Keratinocyte (primary cell): ENCODE data around the gene ZBTB45. TPM values are rescaled to one million over a fixed set of nuclear protein-coding genes. Genes with fewer than 3 reads are reported as not detected.

Experiments used
- DNase-seq: peaks from one replicate; pipeline ENCODE4 v3.0.0-alpha.2; 2011; ENCODE audit warnings: low read depth, missing footprints, low spot score
- FAIRE-seq: peaks from 2 replicates; lab custom pipeline; 2011; peaks lifted over from hg19 to GRCh38; lab: Jason Lieb, UNC
- H2AFZ ChIP-seq: 2 replicates; pipeline ENCODE4 v1.6.0; 2012; ENCODE audit warnings: low read length, control low read depth, inconsistent platforms; ENCODE audit not compliant: control insufficient read depth
- H3K27ac ChIP-seq: 2 replicates; pipeline ENCODE4 v1.5.1; 2011; ENCODE audit warnings: low read length; ENCODE audit not compliant: control insufficient read depth, insufficient read depth
- H3K27me3 ChIP-seq: 3 replicates; pipeline ENCODE4 v1.6.0; 2011; ENCODE audit warnings: low read length; ENCODE audit not compliant: control insufficient read depth, insufficient read depth; ENCODE audit errors: extremely low read depth
- H3K36me3 ChIP-seq, 2 experiments: 2 replicates in 1 of 2; 3 replicates in 1 of 2; pipeline ENCODE4 v1.5.1; 2011; ENCODE audit warnings: low read length in 2 of 2, mild to moderate bottlenecking in 1 of 2; ENCODE audit not compliant: control insufficient read depth in 2 of 2, insufficient read depth in 2 of 2; ENCODE audit errors: extremely low read depth in 1 of 2
- H3K4me1 ChIP-seq: 3 replicates; pipeline ENCODE4 v1.5.1; 2011; ENCODE audit warnings: low read length; ENCODE audit not compliant: control insufficient read depth, insufficient read depth; ENCODE audit errors: extremely low read depth
- H3K4me2 ChIP-seq: 3 replicates; pipeline ENCODE4 v1.6.0; 2011; ENCODE audit warnings: low read depth, low read length; ENCODE audit not compliant: control insufficient read depth, insufficient read depth; ENCODE audit errors: extremely low read depth
- H3K4me3 ChIP-seq, 3 experiments: fragments of 200-600 bp in 1 of 3; sonication (generic) in 1 of 3; 2 replicates in 2 of 3; 3 replicates in 1 of 3; pipeline ENCODE4 v1.5.1; 2011 to 2016; ENCODE audit warnings: low read length in 3 of 3, mild to moderate bottlenecking in 3 of 3, control low read depth in 2 of 3, inconsistent platforms in 1 of 3, low read depth in 1 of 3, mixed read lengths in 1 of 3, mixed run types in 1 of 3, moderate library complexity in 1 of 3; ENCODE audit not compliant: control insufficient read depth in 2 of 3, insufficient read depth in 2 of 3; ENCODE audit errors: extremely low read depth in 1 of 3
- H3K79me2 ChIP-seq: 2 replicates; pipeline ENCODE4 v1.6.0; 2012; ENCODE audit warnings: low read length; ENCODE audit not compliant: control insufficient read depth, insufficient read depth
- H3K9ac ChIP-seq: 3 replicates; pipeline ENCODE4 v1.6.0; 2011; ENCODE audit warnings: low read length; ENCODE audit not compliant: control insufficient read depth, insufficient read depth; ENCODE audit errors: extremely low read depth
- H3K9me1 ChIP-seq: 3 replicates; pipeline ENCODE4 v1.6.0; 2011; ENCODE audit warnings: low read length; ENCODE audit not compliant: control insufficient read depth, insufficient read depth; ENCODE audit errors: extremely low read depth
- H3K9me3 ChIP-seq: 2 replicates; pipeline ENCODE4 v1.5.1; 2012; ENCODE audit warnings: low read depth, low read length; ENCODE audit not compliant: control insufficient read depth
- H4K20me1 ChIP-seq: 3 replicates; pipeline ENCODE4 v1.6.0; 2011; ENCODE audit warnings: low read length; ENCODE audit not compliant: control insufficient read depth, insufficient read depth; ENCODE audit errors: extremely low read depth
- EZH2 ChIP-seq: IDR thresholded peaks from one replicate; pipeline ENCODE4 v1.6.1; 2012; ENCODE audit warnings: inconsistent platforms, mild to moderate bottlenecking, low read length, moderate library complexity
- dilution Hi-C: fragments of 300-500 bp; cut with MboI; formaldehyde crosslinking; loops from one replicate; pipeline ENCODE4 v1.7.0; 2020; ENCODE audit warnings: low sequenced_read_pairs; ENCODE audit not compliant: extremely low pct_ligation_motif_present
- polyA plus RNA-seq, 5 experiments: library from polyadenylated mRNA; depleted of rRNA in 3 of 5; stranded (reverse) in 3 of 5; stranded (forward) in 1 of 5; unstranded in 1 of 5; fragments of >200 nt; gene quantifications; 1 replicate in 1 of 5; 2 replicates in 3 of 5; 3 replicates in 1 of 5; pipeline versions ENCODE4 v1.2.1 to v1.2.3, GENCODE V29; 2011 to 2012; ENCODE audit warnings: missing spikeins in 2 of 5, low read depth in 1 of 5, low replicate concordance in 1 of 5
- TF ChIP-seq, protein P1 (sequence below), 3 experiments: IDR thresholded peaks in 1 of 3; conservative IDR thresholded peaks in 1 of 3; optimal IDR thresholded peaks in 1 of 3; 2 replicates in 2 of 3; 3 replicates in 1 of 3; pipeline versions ENCODE3 to v1.5.1; 2011; ENCODE audit warnings: low read length in 3 of 3, mild to moderate bottlenecking in 3 of 3, moderate library complexity in 2 of 3, control low read depth in 1 of 3, inconsistent platforms in 1 of 3; ENCODE audit not compliant: insufficient read depth in 2 of 3; ENCODE audit errors: extremely low read depth in 1 of 3

The ZBTB45 gene
- polyA plus RNA-seq, 1 donor (not counting 4 experiments of a cell fraction or from before 2014, with no cell fraction given): 3.1 TPM

DNA sequence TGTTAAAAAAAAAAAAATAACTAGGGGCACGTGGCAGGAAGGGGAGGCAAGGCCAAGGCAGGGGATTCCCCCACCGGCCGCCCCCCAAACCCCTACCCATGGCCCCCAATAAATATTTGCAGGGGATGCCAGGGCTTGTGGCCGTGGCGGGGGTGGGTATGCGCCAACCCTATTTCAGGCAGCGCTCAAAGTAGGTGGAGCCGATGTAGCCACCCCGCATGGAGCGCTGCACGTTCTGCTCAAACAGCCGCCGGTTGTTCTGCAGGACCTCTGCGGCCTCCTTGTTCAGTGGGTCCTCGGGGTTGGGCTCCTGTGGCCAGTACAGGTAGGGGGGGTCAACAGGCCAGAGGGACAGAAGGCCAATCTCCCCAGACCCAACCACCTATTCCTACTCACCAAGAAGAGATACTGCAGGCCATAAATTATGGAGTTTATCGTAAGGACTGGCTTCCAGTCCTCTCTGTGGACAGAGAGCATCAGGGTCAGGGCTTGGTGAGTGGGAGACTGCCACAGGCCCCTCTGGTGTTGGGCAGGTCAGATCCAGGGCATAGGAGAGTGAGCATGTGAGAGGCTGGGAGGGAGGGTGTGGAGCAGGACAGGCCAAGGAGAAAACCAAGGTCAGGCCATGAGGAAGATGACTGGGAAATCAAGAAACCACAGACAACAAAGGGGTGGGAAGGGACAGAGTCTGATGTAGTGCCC lies 36.5 kb upstream of the ZBTB45 start:
- Histone ChIP-seq H3K27me3 (no peaks in the 10 kb centered on the region), H3K27ac (no peak overlapping the region), H3K9me1 (no peaks in the 10 kb centered on the region), H3K9me3 (no peaks in the 10 kb centered on the region), H4K20me1 (peaks cover 2% of the 10 kb centered on the region), H3K36me3 (peaks cover 24 to 27% of the 10 kb centered on the region in 2 experiments), H2AFZ (no peak overlapping the region), H3K4me3 (no peak overlapping the region), H3K4me1 (peaks cover 34% of the 10 kb centered on the region), H3K4me2 (no peak overlapping the region), H3K79me2 (peaks cover 43% of the 10 kb centered on the region), H3K9ac (no peak overlapping the region)
- TF ChIP-seq, protein P1, sequence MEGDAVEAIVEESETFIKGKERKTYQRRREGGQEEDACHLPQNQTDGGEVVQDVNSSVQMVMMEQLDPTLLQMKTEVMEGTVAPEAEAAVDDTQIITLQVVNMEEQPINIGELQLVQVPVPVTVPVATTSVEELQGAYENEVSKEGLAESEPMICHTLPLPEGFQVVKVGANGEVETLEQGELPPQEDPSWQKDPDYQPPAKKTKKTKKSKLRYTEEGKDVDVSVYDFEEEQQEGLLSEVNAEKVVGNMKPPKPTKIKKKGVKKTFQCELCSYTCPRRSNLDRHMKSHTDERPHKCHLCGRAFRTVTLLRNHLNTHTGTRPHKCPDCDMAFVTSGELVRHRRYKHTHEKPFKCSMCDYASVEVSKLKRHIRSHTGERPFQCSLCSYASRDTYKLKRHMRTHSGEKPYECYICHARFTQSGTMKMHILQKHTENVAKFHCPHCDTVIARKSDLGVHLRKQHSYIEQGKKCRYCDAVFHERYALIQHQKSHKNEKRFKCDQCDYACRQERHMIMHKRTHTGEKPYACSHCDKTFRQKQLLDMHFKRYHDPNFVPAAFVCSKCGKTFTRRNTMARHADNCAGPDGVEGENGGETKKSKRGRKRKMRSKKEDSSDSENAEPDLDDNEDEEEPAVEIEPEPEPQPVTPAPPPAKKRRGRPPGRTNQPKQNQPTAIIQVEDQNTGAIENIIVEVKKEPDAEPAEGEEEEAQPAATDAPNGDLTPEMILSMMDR (optimal IDR thresholded peaks at IDR 0.05 in 1 of 3, IDR thresholded peaks at IDR 0.05 in 1 of 3, conservative IDR thresholded peaks at IDR 0.05 in 1 of 3; ENCODE audit: extremely low read depth in 1 of 3, insufficient read depth in 2 of 3, low read length in 3 of 3): no peak
- TF ChIP-seq EZH2: no peak
- DNase-seq (no peak), FAIRE-seq (no peak)
- dilution Hi-C loops: no loop called here

DNA sequence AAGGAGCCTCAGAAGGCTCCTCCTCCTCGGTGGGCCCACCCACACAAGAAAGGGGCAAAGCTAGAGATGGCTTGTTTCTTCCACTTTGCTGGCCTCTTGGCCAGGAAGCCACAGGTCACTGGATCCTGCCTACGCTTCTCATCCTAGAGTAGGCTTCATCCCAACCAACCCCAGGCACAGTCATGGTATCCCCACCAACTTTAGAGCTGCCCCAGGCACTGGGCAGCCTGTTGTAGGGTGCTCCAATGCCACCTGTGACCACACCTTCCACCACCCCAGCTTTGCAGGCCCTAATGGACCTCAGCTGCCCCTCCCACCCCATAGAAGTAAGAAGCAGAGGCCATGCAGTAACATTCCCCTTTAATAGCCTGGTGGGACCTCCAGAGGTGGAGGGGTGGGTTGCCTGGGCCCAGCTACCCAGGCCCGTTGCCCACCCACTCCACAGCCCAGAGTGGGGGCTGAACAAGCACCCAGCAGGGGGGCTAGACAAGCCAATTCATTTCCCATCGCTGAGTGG lies 35.8 kb upstream of the ZBTB45 start:
- Histone ChIP-seq H3K27ac (peak overlapping the region; percentile 86), H3K27me3 (no peaks in the 10 kb centered on the region), H3K4me1 (peaks cover 34% of the 10 kb centered on the region), H4K20me1 (peaks cover 5% of the 10 kb centered on the region), H3K79me2 (peaks cover 47% of the 10 kb centered on the region), H3K36me3 (peaks cover 28 to 33% of the 10 kb centered on the region in 2 experiments), H3K9me3 (no peaks in the 10 kb centered on the region), H3K4me2 (peak overlapping the region; percentile 97), H3K9me1 (no peaks in the 10 kb centered on the region), H2AFZ (peak overlapping the region; percentile 79), H3K4me3 (peak overlapping the region; percentile 67 to 92 (median 89)), H3K9ac (peak overlapping the region; percentile 91)
- TF ChIP-seq EZH2: no peak
- TF ChIP-seq, protein P1 (optimal IDR thresholded peaks at IDR 0.05 in 1 of 3, IDR thresholded peaks at IDR 0.05 in 1 of 3, conservative IDR thresholded peaks at IDR 0.05 in 1 of 3; ENCODE audit: extremely low read depth in 1 of 3, insufficient read depth in 2 of 3, low read length in 3 of 3): no peak
- DNase-seq: no peak
- dilution Hi-C loops: no loop called here
- FAIRE-seq: no peak
